HG03196 (cell line): ENCODE results near the gene LEMD1.

ENCODE experiments used
- ATAC-seq: cut with Tn5 transposase; IDR thresholded peaks from one replicate; pipeline ENCODE4 v1.9.1; 2021; ENCODE audit not compliant: unreplicated experiment

The LEMD1 gene

GRCh38 chr1:205337481-205337880 is 84.4 kb downstream of the LEMD1 start:
- ATAC-seq: no peak

DNA sequence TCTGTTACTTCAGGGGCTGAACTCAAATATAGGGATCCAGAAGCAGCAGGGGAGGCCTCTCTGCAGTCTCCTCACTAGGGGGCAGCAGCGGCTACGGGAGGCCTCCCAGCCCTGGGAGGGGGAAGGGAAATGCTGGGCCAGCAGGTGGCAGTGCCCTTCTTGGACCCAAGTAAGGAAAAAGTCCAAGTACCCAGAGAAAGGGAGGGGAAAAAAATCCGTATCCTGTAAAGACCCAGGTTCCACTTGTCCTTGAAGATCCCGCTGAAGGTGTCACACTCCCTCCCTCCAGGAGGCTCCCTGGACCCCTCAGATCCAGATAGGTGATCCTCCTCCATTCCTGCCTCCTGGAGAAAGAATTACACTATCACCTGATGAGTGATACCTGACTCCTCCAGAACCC is 86.2 kb downstream of the LEMD1 start:
- ATAC-seq: no peak

DNA sequence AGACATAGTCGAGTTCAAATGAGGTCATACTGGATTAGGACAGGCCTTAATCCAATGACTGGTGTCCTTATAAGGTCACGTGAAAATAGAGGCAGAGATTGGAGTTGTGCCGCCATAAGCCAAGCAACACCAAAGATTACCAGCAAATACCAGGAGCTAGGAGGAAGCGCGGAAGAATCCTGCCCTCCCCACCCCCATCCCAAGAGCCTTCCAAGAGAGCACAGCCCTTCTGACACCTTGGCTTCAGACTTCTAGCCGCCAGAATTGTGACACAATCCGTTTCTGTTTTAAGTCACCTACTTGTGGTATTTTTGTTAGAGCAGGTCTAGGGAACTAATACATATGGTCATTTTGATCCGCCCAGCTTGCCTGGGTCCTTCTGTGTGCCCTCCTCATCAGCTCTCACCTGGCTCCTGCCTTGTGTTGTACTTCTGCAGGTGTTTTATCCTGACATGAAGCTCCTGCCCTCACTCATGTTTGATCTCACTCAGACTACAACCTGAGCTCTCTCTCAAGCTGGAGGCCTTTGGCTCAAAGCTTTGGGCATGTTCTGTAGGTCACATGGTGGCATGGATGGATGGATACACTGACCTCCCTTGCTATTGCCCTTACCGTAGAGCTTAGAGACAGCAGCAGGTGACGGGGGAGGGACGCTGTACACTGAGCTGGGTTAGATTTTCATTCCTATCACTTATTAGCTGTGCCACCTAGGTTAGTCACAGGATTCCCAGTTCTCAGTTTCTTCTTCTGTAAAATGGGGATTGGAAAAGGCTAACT is 89.7 kb downstream of the LEMD1 start:
- ATAC-seq: no peak
